ENCODE measurements around the gene BTBD18.
A peak's percentile ranks its signal among the peaks of the same experiment; 100 is the strongest.

The BTBD18 gene

GRCh38 chr11:57752954-57753353 is 1.3 kb upstream of the BTBD18 start:
- DNase-seq (ENCODE audit: low read depth) = no peak
- H3K4me3 ChIP-seq (ENCODE audit: control insufficient read depth, low read depth, low read length) = no peak overlapping the region
- no peak for TF ChIP-seq CTCF (conservative IDR thresholded peaks at IDR 0.05; ENCODE audit: control insufficient read depth, insufficient read depth, low read depth, low read length)

- DNase-seq (ENCODE audit: low read depth) = no peak
- TF ChIP-seq CTCF (conservative IDR thresholded peaks at IDR 0.05; ENCODE audit: control insufficient read depth, insufficient read depth, low read depth, low read length) = no peak
- H3K4me3 ChIP-seq (ENCODE audit: control insufficient read depth, low read depth, low read length) = no peak overlapping the region
Measured at GRCh38 chr11:57751176-57751575, 443 bp downstream of the BTBD18 start.

GRCh38 chr11:57746920-57747319 is 4.7 kb downstream of the BTBD18 start:
- TF ChIP-seq CTCF (conservative IDR thresholded peaks at IDR 0.05; ENCODE audit: control insufficient read depth, insufficient read depth, low read depth, low read length) = no peak
- H3K4me3 ChIP-seq (ENCODE audit: control insufficient read depth, low read depth, low read length) = no peak overlapping the region
- DNase-seq (ENCODE audit: low read depth) = no peak

- no peak for DNase-seq (ENCODE audit: low read depth)
- TF ChIP-seq CTCF (conservative IDR thresholded peaks at IDR 0.05; ENCODE audit: control insufficient read depth, insufficient read depth, low read depth, low read length) = no peak
- H3K4me3 ChIP-seq (ENCODE audit: control insufficient read depth, low read depth, low read length) = no peak overlapping the region
Measured at GRCh38 chr11:57745206-57745605, 6.4 kb downstream of the BTBD18 start.

- no peak for TF ChIP-seq CTCF (conservative IDR thresholded peaks at IDR 0.05; ENCODE audit: control insufficient read depth, insufficient read depth, low read depth, low read length)
- H3K4me3 ChIP-seq (ENCODE audit: control insufficient read depth, low read depth, low read length) = no peak overlapping the region
- no peak for DNase-seq (ENCODE audit: low read depth)
Measured at GRCh38 chr11:57744357-57744756, 7.3 kb downstream of the BTBD18 start.

GRCh38 chr11:57742087-57742452 is 9.5 kb downstream of the BTBD18 start:
- DNase-seq (ENCODE audit: low read depth) = no peak
- peak overlapping the region; percentile 93 for H3K4me3 ChIP-seq (ENCODE audit: control insufficient read depth, low read depth, low read length)
- no peak for TF ChIP-seq CTCF (conservative IDR thresholded peaks at IDR 0.05; ENCODE audit: control insufficient read depth, insufficient read depth, low read depth, low read length)

Measured in fibroblast of mammary gland (primary cell).